RWPE1 (cell line): ENCODE results near the gene PKP3.

Experiments used
- CTCF ChIA-PET: fragments of 350-600 bp; sonication (Branson Sonifier 250); formaldehyde crosslinking; extraction: SDS; loops from one replicate; lab custom pipeline; 2021; lab: Yijun Ruan, JAX
- POLR2A ChIA-PET: fragments of 400-600 bp; formaldehyde crosslinking; extraction: SDS; loops from one replicate; lab custom pipeline; 2020; ENCODE audit warnings: antibody characterized with exemption; ENCODE audit not compliant: low non-redundant PET; lab: Yijun Ruan, JAX
- DNase-seq: peaks from one replicate; pipeline ENCODE4 v3.0.0; 2012; ENCODE audit warnings: low spot score
- H3K27ac ChIP-seq: fragments of 450-650 bp; 2 replicates; pipeline ENCODE4 v1.5.1; 2017
- TF ChIP-seq, protein P1 (sequence below): fragments of 450-650 bp; conservative IDR thresholded peaks from 2 replicates; pipeline ENCODE4 v1.5.1; 2017; ENCODE audit warnings: low read depth, mild to moderate bottlenecking

Gene PKP3

DNA sequence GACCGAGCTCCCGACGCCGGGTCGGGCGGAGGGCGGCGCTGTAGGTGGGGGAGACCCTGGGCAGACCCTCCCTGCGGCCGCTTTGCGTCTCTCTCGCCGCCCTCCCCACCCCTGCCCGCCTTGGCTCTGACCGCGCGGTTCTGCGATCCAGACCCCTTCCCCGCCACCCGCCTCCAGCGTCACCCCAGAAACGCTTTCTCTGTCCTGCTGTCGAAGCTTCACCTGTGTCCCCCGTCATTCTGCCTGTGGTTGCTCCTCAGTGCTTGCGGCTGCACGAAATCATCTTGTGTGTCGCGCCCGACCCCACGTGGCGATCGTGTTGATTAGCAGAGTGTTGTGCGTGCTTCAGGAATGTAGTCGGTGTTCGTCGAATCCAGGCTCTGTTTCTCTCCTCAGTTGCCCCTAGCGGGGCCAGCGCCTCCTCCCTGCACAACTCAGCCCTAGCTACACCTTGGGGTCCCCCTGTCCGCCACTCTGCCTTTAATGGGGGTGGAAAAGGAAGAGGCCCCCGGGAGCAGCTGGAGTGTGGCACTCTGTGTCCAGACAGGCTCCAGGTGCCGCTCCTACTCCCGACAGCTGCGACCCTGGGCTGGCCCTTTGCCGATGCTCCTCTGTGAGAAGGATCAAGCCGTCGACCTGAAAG, 56.9 kb downstream of the PKP3 start:
- peak; percentile 64 for DNase-seq
- TF ChIP-seq, protein P1, sequence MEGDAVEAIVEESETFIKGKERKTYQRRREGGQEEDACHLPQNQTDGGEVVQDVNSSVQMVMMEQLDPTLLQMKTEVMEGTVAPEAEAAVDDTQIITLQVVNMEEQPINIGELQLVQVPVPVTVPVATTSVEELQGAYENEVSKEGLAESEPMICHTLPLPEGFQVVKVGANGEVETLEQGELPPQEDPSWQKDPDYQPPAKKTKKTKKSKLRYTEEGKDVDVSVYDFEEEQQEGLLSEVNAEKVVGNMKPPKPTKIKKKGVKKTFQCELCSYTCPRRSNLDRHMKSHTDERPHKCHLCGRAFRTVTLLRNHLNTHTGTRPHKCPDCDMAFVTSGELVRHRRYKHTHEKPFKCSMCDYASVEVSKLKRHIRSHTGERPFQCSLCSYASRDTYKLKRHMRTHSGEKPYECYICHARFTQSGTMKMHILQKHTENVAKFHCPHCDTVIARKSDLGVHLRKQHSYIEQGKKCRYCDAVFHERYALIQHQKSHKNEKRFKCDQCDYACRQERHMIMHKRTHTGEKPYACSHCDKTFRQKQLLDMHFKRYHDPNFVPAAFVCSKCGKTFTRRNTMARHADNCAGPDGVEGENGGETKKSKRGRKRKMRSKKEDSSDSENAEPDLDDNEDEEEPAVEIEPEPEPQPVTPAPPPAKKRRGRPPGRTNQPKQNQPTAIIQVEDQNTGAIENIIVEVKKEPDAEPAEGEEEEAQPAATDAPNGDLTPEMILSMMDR, result peak; percentile 61
- ChIA-PET POLR2A (interaction anchor here (0.6 to 0.9 kb wide), 3 partner anchors 10 to 58 kb away, joined by 3 to 6 read pairs (median 3); no protein-coding TSS in a partner anchor), CTCF (interaction anchor here (0.6 to 1.1 kb wide), 8 partner anchors 11 to 227 kb away, joined by 3 to 5 read pairs (median 3); no protein-coding TSS in a partner anchor)
- peak overlapping the region; percentile 92 for H3K27ac ChIP-seq

DNA sequence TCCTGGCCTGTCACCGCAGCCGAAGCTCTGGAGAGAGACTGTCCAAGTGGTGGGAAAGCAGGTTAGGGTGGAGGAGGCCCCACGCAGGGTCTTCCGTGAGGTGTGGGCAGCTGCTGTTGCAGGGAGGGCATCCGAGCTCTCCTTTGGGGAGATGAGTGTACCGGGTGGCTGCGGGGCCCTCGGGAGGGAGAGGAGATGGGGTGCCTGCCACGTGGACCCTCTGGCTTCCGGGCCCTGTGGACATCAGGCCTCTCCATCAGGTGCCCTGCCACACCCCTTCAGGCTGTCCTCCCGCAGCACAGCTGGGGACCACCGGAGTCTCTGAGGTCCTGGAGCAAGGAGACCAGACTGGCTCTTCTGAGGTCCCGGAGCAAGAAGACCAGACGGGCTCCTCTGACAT, 57.7 kb downstream of the PKP3 start:
- DNase-seq, result no peak
- TF ChIP-seq, protein P1, result no peak
- ChIA-PET CTCF (interaction anchor here (0.6 to 1.0 kb wide), 3 partner anchors 11 to 228 kb away, joined by 3 to 4 read pairs (median 3); no protein-coding TSS in a partner anchor), POLR2A (interaction anchor here (0.8 to 0.9 kb wide), 2 partner anchors 9 to 58 kb away, joined by 3 to 6 read pairs; no protein-coding TSS in a partner anchor)
- H3K27ac ChIP-seq, result peak overlapping the region; percentile 92

DNA sequence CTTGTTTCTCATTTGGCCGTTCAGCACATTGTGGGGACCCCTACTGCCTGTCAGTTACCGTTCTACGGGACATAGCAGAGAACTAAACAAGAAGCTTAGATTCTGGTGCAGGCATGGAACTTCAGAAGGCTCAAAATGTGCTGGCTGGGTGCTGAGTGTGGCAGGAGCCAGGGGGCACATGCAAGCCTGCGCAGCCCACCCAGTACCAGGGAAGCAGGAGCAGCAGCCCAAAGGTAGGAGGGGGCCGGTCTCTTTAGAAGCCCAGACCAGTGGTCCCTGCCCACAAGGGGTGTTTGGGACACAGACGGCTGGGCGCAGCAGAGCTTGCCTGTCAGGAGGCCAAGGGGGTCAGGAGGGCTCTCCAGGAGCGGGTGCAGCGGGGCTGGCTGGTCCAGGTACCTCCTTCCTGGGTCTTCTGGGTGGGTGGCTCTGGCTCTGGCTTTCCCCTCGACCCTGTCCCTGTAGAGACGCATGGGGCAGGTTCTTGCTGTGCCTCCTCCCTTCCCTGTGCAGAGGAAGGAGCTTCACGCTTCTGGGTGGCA, 58.3 kb downstream of the PKP3 start:
- CTCF ChIA-PET, result interaction anchor here (0.6 kb wide), 1 partner anchor 12 kb away, joined by 4 read pairs; no protein-coding TSS in a partner anchor

DNA sequence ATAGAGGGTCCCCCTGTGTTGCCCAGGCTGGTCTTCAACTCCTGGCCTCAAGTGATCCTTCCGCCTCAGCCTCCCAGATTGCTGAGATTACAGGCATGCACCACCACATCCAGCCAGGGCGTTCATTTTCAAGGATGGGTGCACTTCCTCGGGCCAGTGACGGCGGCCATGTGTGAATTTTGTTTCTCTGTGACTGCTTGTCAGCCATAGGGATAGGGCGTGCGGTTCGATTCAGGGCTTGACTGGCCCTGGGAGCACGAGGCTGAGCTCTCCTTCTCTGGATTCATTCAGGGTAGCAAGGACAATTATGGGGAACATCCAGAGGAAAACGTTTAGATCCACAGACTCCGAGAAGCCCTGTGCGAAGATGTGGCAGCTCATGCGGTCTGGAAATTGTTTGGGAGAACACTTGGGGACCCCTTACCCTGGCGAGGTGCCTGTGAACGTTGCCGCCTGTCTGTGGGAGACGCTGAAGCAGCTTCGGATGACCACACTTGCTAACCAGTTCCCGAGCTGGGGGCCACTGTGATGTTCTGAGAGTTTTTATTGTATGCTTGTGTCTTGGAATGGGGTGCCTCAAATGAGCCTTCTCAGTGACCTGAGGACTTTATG, 59.0 kb downstream of the PKP3 start:
- no peak for DNase-seq
- POLR2A ChIA-PET, result no interaction called here
- TF ChIP-seq, protein P1, result no peak
- CTCF ChIA-PET, result interaction anchor here (0.6 kb wide), 1 partner anchor 65 kb away, joined by 3 read pairs; no protein-coding TSS in a partner anchor
- H3K27ac ChIP-seq, result peak overlapping the region; percentile 6; the same call in 1 of the 2 replicates

More for the DNA sequence above, 58.3 kb downstream of the PKP3 start:
- TF ChIP-seq, protein P1, result no peak
- POLR2A ChIA-PET, result no interaction called here
- peak overlapping the region; percentile 92 for H3K27ac ChIP-seq
- DNase-seq, result no peak

DNA sequence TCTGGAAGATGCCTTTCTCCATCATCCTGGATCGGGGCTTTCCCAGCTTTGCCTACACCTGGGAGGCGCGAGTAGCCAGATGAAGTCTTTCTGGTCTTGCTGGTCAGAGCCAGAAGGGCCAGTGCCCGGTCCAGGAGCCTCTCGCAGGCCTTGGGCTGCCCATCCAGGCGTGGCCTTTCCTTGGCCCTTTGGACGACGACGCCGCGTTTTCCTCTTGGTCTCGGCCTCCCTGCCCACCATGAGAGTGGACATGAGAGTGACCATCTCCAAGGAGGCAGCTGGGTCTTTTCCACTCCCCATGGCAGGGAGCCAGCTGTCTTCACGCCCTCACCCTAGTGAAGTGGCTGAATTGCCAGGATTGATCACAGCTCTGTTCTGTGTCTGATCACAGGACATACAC, 59.6 kb downstream of the PKP3 start:
- H3K27ac ChIP-seq, result peak overlapping the region; percentile 6; the same call in 1 of the 2 replicates
- no peak for DNase-seq
- TF ChIP-seq, protein P1, result no peak
- CTCF ChIA-PET, result interaction anchor here (0.6 kb wide), 1 partner anchor 65 kb away, joined by 3 read pairs; no protein-coding TSS in a partner anchor
- POLR2A ChIA-PET, result no interaction called here

DNA sequence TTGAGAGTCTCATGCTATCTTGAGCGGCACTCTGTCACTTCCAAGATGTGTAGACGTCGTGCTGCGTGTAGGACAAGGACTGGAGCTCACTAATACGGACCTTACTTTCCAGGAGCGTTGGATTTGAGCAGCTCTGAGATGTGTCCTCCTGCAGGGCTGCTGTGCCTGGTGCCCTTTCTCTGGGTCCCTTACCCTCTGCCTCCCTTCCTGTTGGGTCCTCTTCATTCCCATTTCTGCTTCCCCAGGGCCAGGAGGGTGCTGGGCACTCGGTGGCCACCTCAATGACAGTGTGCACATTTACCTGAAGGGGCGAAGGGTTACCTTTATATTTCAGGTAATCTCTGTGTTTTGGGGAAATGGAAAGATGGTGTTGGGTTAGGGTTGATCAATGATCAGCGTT, 60.0 kb downstream of the PKP3 start:
- no peak for DNase-seq
- ChIA-PET POLR2A (no interaction called here), CTCF (interaction anchor here (0.6 kb wide), 3 partner anchors 40 to 190 kb away, joined by 3 read pairs; no protein-coding TSS in a partner anchor)
- H3K27ac ChIP-seq, result peak overlapping the region; percentile 6; the same call in 1 of the 2 replicates
- TF ChIP-seq, protein P1, result no peak
